Left ventricle myocardium superior (tissue), 1 donor: ENCODE results near the gene NINL. TPM values are rescaled to one million over a fixed set of nuclear protein-coding genes. Genes with fewer than 3 reads are reported as not detected.

Source experiments
- ATAC-seq: fragments of 200-7000 bp; cut with Tn5 transposase; one replicate; pipeline ENCODE4 v1.9.1; 2020; ENCODE audit warnings: mild to moderate bottlenecking, moderate library complexity
- DNase-seq: peaks from one replicate; pipeline ENCODE4 v3.0.0-alpha.2; 2020
- intact Hi-C: fragments of 100-400 bp; cut with micrococcal nuclease; formaldehyde crosslinking; loops from one replicate; pipeline ENCODE4 v1.11.0; 2022
- total RNA-seq: library from RNA; stranded (reverse); fragmentation: NEBNext Ultra II Directional; extraction: Animal tissue kit (Norgen Biotek cat#: 25700); gene quantifications from one replicate; pipeline ENCODE4 v1.2.1, GENCODE V29; 2021
- donor health status: DM: no; HTN: yes; CAD: no; lungs with severe emphysema.

The NINL gene
- total RNA-seq, 1 donor from 2014 or later, result 7.6 TPM

GRCh38 chr20:25493137-25493536 lies 92.2 kb downstream of the NINL start:
- intact Hi-C loops, result no loop called here
- DNase-seq, result no peak
- no peak for ATAC-seq

- DNase-seq (no peak), ATAC-seq (no peak)
- intact Hi-C loops, result no loop called here
Measured at GRCh38 chr20:25491446-25492038, 93.8 kb downstream of the NINL start.

- DNase-seq (no peak), ATAC-seq (no peak)
- intact Hi-C loops, result no loop called here
Measured at GRCh38 chr20:25490656-25491445, 94.5 kb downstream of the NINL start.

GRCh38 chr20:25489221-25489871 lies 96.0 kb downstream of the NINL start:
- ATAC-seq (no peak), DNase-seq (no peak)
- intact Hi-C loops, result no loop called here

GRCh38 chr20:25487975-25488374 lies 97.4 kb downstream of the NINL start:
- no peak for DNase-seq
- ATAC-seq, result no peak

GRCh38 chr20:25487306-25487705 lies 98.0 kb downstream of the NINL start:
- intact Hi-C loops, result no loop called here
- DNase-seq (no peak), ATAC-seq (no peak)

More at GRCh38 chr20:25487975-25488374, 97.4 kb downstream of the NINL start:
- intact Hi-C loops, result no loop called here

GRCh38 chr20:25486377-25486776 lies 99.0 kb downstream of the NINL start:
- ATAC-seq, result peak; percentile 79
- DNase-seq, result peak; percentile 56
- intact Hi-C loops, result no loop called here

GRCh38 chr20:25485872-25486271 lies 99.5 kb downstream of the NINL start:
- DNase-seq, result no peak
- no peak for ATAC-seq
- intact Hi-C loops, result no loop called here

GRCh38 chr20:25484911-25485511 lies 100.3 kb downstream of the NINL start:
- no peak for ATAC-seq
- no peak for DNase-seq
- intact Hi-C loops, result no loop called here

GRCh38 chr20:25484224-25484846 lies 101.0 kb downstream of the NINL start:
- DNase-seq, result no peak
- intact Hi-C loops, result no loop called here
- no peak for ATAC-seq

GRCh38 chr20:25483431-25484132 lies 101.7 kb downstream of the NINL start:
- no peak for ATAC-seq
- no peak for DNase-seq
- intact Hi-C loops, result no loop called here

- intact Hi-C loops, result no loop called here
- no peak for DNase-seq
Measured at GRCh38 chr20:25481918-25482253, 103.4 kb downstream of the NINL start.

GRCh38 chr20:25481235-25481917 lies 104.0 kb downstream of the NINL start:
- no peak for ATAC-seq
- DNase-seq, result no peak
- intact Hi-C loops, result no loop called here

More at GRCh38 chr20:25481918-25482253, 103.4 kb downstream of the NINL start:
- ATAC-seq, result no peak

- DNase-seq (no peak), ATAC-seq (no peak)
- intact Hi-C loops, result no loop called here
Measured at GRCh38 chr20:25480797-25481196, 104.5 kb downstream of the NINL start.

- no peak for DNase-seq
- intact Hi-C loops, result no loop called here
- no peak for ATAC-seq
Measured at GRCh38 chr20:25480156-25480555, 105.2 kb downstream of the NINL start.

- no peak for ATAC-seq
- intact Hi-C loops, result no loop called here
- DNase-seq, result no peak
Measured at GRCh38 chr20:25479638-25480037, 105.7 kb downstream of the NINL start.

- ATAC-seq (no peak), DNase-seq (no peak)
- intact Hi-C loops, result no loop called here
Measured at GRCh38 chr20:25478889-25479568, 106.3 kb downstream of the NINL start.
